Transverse colon (tissue), 3 donors: ENCODE measurements around the gene HEYL.

Experiments
- CTCF ChIP-seq, 5 experiments: fragments of 200-600 bp in 3 of 5; fragments of 450-650 bp in 2 of 5; sonication (generic) in 3 of 5; IDR thresholded peaks; 1 replicate in 2 of 5; 2 replicates in 3 of 5; pipeline ENCODE4 v1.5.1; 2016 to 2017; ENCODE audit warnings: antibody characterized with exemption in 5 of 5, inconsistent platforms in 3 of 5, mild to moderate bottlenecking in 2 of 5, moderate library complexity in 1 of 5
- POLR2A ChIP-seq: fragments of 450-650 bp; IDR thresholded peaks from one replicate; pipeline ENCODE4 v1.6.1; 2016; ENCODE audit warnings: antibody characterized with exemption, mild to moderate bottlenecking, moderate library complexity

GRCh38 chr1:39628807-39629350 lies 10.6 kb downstream of the HEYL start:
- TF ChIP-seq CTCF (IDR thresholded peaks at IDR 0.05), result no peak
- no peak for TF ChIP-seq POLR2A
